DND-41 (cell line): ENCODE results near the gene PTPRJ.

Experiments used
- CTCF ChIP-seq: IDR thresholded peaks from 2 replicates; pipeline ENCODE4 v1.5.1; 2012; ENCODE audit warnings: borderline replicate concordance, low read length, moderate library complexity, mild to moderate bottlenecking; ENCODE audit not compliant: poor library complexity, severe bottlenecking; ENCODE audit errors: extremely low read depth
- EZH2 ChIP-seq: IDR thresholded peaks from 3 replicates; pipeline ENCODE4 v1.6.1; 2012; ENCODE audit warnings: borderline replicate concordance, low read depth, mild to moderate bottlenecking, moderate library complexity, low read length, inconsistent platforms; ENCODE audit not compliant: severe bottlenecking

- TF ChIP-seq CTCF, result no peak
- no peak for TF ChIP-seq EZH2
These were observed 26.1 kb downstream of the PTPRJ start for GRCh38 chr11:48006301-48006992.
